GM23338 (cell line): ENCODE data around the gene RPTOR.

Source experiments
- CREB1 ChIP-seq: fragments of 250-450 bp; sonication (Bioruptor Pico); IDR thresholded peaks from 2 replicates; pipeline ENCODE4 v1.5.0; 2020; ENCODE audit warnings: low read depth, mild to moderate bottlenecking, moderate library complexity
- CTCF ChIP-seq, 2 experiments: fragments of 200-600 bp in 1 of 2; sonication (generic) in 1 of 2; conservative IDR thresholded peaks; 2 replicates each; pipeline versions ENCODE4 v1.5.1 to v1.6.1; 2016 to 2017; ENCODE audit warnings: antibody characterized with exemption in 2 of 2, low read depth in 2 of 2, mild to moderate bottlenecking in 2 of 2, moderate library complexity in 1 of 2
- ETS1 ChIP-seq: IDR thresholded peaks from 2 replicates; pipeline ENCODE4 v1.6.1; 2016; ENCODE audit warnings: antibody characterized with exemption
- EZH2 ChIP-seq: fragments of 200-600 bp; sonication (generic); IDR thresholded peaks from one replicate; pipeline ENCODE4 v1.8.0; 2017; ENCODE audit warnings: antibody characterized with exemption, mild to moderate bottlenecking, low read depth; ENCODE audit not compliant: unreplicated experiment
- EZH2phosphoT487 ChIP-seq: fragments of 200-600 bp; sonication (generic); IDR thresholded peaks from one replicate; pipeline ENCODE4 v1.8.1; 2018; ENCODE audit warnings: antibody characterized with exemption; ENCODE audit not compliant: unreplicated experiment
- JUNB ChIP-seq: IDR thresholded peaks from one replicate; pipeline ENCODE4 v1.6.1; 2016; ENCODE audit warnings: antibody characterized with exemption; ENCODE audit not compliant: unreplicated experiment
- NANOG ChIP-seq: IDR thresholded peaks from 2 replicates; pipeline ENCODE4 v1.6.1; 2016; ENCODE audit warnings: antibody characterized with exemption, borderline replicate concordance
- POLR2AphosphoS5 ChIP-seq: IDR thresholded peaks from 2 replicates; pipeline ENCODE4 v1.6.1; 2016; ENCODE audit warnings: antibody characterized with exemption, low read depth
- REST ChIP-seq: IDR thresholded peaks from one replicate; pipeline ENCODE4 v1.6.1; 2018; ENCODE audit warnings: antibody characterized with exemption; ENCODE audit not compliant: unreplicated experiment
- ZNF331 ChIP-seq: fragments of 250-450 bp; sonication (Bioruptor Pico); IDR thresholded peaks from 2 replicates; pipeline ENCODE4 v1.5.0; 2020; ENCODE audit warnings: low read depth, mild to moderate bottlenecking, moderate library complexity

GRCh38 chr17:80655608-80656007 is 111.0 kb downstream of the RPTOR start:
- TF ChIP-seq CTCF (conservative IDR thresholded peaks at IDR 0.05; ENCODE audit: low read depth in 2 of 2) (no peak), EZH2 (no peak), ETS1 (no peak), POLR2AphosphoS5 (no peak), REST (no peak), NANOG (no peak), CREB1 (CRISPR knock-in tag) (no peak), EZH2phosphoT487 (no peak), ZNF331 (no peak), JUNB (no peak)
